GM10266 (cell line): ENCODE results near the gene SLX4IP.
"Not testable (repeated sequence)": the region's sequence is repeated elsewhere in the genome, so short reads cannot be mapped to it uniquely, and the experiment has no call there.

Source experiments
- DNase-seq: peaks from one replicate; pipeline ENCODE4 v3.0.0; 2012; ENCODE audit errors: extremely low spot score
- TF ChIP-seq, protein P1 (sequence below): IDR thresholded peaks from 2 replicates; pipeline ENCODE4 v1.5.1; 2012; ENCODE audit warnings: mild to moderate bottlenecking, low read depth; ENCODE audit not compliant: control insufficient read depth, insufficient read depth; ENCODE audit errors: missing control alignments

SLX4IP gene

DNA sequence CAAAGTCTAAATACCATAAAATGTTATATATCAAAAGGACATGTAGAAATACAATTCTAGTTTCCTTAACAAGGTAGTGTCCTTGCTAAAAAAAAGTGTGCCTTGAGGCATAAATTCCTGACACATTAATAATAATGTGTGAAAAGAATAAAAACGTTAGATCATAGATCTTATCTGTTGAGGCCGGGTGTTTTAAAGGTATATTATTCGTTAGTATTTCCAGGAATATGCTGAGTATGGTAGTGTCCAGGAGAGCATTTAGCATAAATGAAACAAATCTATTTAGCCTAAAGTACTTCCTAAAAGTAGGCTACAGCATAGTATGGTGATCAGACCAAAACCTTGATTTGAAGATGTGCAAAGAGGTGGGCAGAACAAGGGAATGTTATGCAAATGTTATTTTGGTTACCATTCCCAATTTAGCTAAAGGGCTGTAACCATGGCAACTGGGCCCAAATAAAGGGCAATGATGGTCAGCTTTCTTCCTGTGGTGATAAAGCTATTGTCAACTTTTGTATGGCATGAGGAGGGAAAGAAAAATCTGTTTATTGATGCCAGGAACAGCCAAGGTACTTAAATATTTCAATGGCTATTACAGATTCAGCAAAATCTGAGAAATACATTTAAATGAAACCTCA is 20.0 kb upstream of the SLX4IP start:
- TF ChIP-seq, protein P1, sequence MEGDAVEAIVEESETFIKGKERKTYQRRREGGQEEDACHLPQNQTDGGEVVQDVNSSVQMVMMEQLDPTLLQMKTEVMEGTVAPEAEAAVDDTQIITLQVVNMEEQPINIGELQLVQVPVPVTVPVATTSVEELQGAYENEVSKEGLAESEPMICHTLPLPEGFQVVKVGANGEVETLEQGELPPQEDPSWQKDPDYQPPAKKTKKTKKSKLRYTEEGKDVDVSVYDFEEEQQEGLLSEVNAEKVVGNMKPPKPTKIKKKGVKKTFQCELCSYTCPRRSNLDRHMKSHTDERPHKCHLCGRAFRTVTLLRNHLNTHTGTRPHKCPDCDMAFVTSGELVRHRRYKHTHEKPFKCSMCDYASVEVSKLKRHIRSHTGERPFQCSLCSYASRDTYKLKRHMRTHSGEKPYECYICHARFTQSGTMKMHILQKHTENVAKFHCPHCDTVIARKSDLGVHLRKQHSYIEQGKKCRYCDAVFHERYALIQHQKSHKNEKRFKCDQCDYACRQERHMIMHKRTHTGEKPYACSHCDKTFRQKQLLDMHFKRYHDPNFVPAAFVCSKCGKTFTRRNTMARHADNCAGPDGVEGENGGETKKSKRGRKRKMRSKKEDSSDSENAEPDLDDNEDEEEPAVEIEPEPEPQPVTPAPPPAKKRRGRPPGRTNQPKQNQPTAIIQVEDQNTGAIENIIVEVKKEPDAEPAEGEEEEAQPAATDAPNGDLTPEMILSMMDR = no peak
- DNase-seq = no peak

DNA sequence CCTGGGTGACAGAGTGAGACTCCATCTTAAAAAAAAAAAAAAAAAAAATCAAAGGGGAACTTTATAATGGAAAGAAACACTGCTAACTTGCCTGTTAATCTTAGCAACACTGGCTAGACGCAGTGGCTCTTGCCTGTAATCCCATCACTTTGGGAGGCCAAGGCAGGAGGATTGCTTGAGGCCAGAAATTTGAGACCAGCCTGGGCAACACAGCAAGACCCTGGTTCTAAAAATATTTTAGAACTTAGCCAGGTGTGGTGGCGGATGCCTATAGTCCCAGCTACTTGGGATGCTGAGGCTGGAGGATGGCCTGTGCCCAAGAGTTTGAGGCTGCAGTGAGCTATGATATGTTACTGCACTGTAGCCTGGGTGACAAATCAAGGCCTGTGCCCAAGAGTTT is 17.9 kb upstream of the SLX4IP start:
- not testable (repeated sequence) for DNase-seq

DNA sequence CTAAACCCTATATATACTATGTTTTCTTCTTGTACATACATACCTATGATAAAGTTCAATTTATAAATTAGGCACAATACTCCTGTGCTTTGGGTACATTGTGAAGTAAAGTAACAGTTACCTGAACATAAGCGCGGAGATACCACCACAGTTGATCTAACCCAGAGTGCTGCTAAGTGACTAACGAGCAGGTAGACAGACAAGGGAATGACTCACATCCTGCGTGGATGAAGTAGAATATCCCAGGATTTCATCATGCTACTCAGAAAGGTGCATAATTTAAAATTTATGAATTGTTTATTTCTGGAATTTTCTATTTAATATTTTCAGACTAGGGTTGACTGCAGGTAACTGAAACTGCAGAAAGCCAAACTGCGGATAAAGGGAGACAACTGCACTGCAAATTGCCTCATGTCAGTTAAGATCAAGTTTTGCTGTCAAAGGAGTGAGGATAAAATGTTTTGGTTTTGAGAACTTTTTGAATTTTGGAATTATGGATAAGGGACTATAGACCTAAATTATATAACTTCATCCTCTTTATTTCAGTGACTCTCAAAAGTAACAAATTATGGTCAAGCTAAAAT is 15.5 kb upstream of the SLX4IP start:
- TF ChIP-seq, protein P1 = no peak
- DNase-seq = no peak

DNA sequence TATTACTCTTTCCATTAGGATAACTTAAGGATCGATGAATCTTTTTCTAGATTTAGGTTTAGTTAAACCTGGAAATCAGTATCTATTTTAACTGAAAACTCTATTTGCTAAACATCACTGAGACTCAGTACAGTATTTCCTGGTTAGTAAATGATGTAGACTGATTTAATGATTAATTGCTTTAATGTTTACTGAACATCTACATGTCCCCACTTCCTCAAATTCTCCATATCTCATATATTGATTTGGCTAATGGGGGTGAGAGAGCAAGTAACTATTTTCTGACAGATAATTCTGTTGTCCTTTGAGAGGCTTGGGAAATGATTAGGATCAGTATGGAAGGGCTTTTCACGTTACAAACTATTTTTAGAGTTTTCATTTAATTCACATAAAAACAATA is 11.4 kb upstream of the SLX4IP start:
- TF ChIP-seq, protein P1 = no peak
- DNase-seq = no peak

DNA sequence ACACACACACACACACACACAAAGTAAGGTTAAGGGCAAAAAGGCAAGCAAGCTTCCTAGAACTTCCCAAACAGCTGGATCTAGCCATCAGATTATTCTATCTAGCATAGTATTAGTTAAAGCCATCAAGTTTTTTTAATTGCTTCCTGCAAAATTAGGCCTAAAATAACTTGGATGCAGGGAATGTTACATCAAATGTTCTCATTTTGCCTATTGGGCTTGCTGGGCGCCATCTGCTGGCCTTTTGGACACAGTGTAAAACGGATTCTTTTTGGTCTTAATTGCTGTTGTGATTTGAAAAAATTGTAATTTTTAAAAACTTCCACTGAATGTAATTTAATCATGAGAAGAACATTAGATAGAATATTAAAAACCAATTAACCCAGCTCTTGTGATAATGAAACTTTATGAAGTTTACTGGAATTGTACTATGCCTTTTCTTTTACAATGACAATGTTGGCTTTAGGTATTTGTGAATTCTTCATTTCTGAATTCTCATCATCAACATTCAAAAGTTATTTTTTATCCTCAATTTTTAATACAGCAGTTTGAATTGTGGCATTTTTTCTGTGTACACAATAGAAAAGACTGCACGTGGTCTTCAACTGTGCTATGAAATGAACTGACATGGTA is 7.9 kb upstream of the SLX4IP start:
- DNase-seq = peak; percentile 22
- TF ChIP-seq, protein P1 = peak; percentile 84

DNA sequence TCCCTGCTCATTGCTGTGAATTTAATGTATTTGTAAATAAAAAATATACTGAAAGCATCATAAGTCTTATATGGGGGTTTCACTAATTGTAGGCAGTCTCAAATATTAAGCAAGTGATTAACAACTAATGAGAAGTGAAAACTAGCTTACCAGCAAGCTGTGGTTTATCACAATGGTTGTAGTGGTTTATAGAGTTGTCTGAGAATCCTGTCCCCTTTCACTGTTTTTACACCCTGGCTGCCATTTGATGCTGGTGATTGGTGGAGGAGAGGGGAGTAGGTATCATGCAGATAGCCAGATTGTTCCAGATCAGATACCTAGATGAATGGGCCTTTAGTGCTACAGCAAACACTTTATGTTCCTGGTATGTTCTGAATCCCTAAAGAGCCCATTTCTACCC is 7.1 kb upstream of the SLX4IP start:
- TF ChIP-seq, protein P1 = no peak
- DNase-seq = peak; percentile 16

DNA sequence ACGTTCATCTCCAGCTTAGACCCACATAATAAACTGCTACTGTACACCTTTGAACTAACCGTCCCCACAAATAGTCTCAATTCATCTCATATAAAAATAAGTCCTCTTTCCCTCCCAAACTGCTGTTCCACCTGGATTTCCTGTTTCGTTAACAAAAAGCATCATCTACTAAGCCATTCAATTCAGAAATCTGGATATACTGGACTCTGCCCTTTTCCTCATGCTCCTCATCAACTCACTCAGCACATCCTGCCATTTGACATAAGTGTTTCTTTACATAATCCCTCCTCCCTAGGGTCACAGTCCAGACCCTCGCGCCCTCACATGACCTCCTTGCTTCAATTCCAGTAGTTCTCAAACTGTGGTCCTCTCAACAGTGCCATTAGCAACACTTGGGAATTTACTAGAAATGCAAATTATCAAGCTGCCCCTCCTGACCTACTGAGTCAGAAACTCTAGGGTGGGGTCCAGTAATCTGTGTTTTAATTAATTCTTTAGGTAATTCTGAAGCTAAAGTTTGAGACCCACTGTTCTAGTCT is 5.6 kb upstream of the SLX4IP start:
- DNase-seq = no peak
- TF ChIP-seq, protein P1 = no peak
